ENCODE results near the gene ANKS3. TPM values are rescaled to one million over a fixed set of nuclear protein-coding genes. Genes with fewer than 3 reads are reported as not detected.

The ANKS3 gene
- polyA plus RNA-seq, 1 of the 3 experiments (the other 2 are of a cell fraction): 42.2 TPM

- TF ChIP-seq USF2 (IDR thresholded peaks at IDR 0.05; ENCODE audit: borderline replicate concordance, low read depth, low read length) (no peak), RXRA (IDR thresholded peaks at IDR 0.05; ENCODE audit: borderline replicate concordance, low read depth) (no peak)
Measured at GRCh38 chr16:4690946-4691665, 43.0 kb downstream of the ANKS3 start (continued).

- peaks cover 11% of the 10 kb centered on the region; the same call in 1 of the 2 replicates for H3K79me2 ChIP-seq (ENCODE audit: insufficient read depth)
Measured at GRCh38 chr16:4689864-4690704, 44.0 kb downstream of the ANKS3 start.

More at GRCh38 chr16:4689864-4690704, 44.0 kb downstream of the ANKS3 start:
- Histone ChIP-seq H3K9me3 (no peaks in the 10 kb centered on the region), H3K36me3 (replicated peaks in 1 of 2; ENCODE audit: control insufficient read depth in 1 of 2, insufficient read depth in 2 of 2, low read length in 1 of 2) (peaks cover 0 to 26% of the 10 kb centered on the region in 2 experiments), H3K9me2 (no peaks in the 10 kb centered on the region), H4K20me1 (ENCODE audit: insufficient read depth) (no peaks in the 10 kb centered on the region), H3K27me3 (ENCODE audit: insufficient read depth) (no peaks in the 10 kb centered on the region), H3K4me2 (no peak overlapping the region), H3K9ac (no peak overlapping the region), H3K4me3 (ENCODE audit: low read depth in 2 of 2, low read length in 1 of 2) (no peak overlapping the region), H2AFZ (ENCODE audit: low read depth) (no peak overlapping the region), H3F3A (replicated peaks; ENCODE audit: insufficient read depth) (peaks cover 3% of the 10 kb centered on the region), H3K4me1 (ENCODE audit: control insufficient read depth in 1 of 2, insufficient read depth in 2 of 2, low read depth in 1 of 2, low read length in 1 of 2) (peaks cover 0 to 20% of the 10 kb centered on the region in 2 experiments; a peak in 1 of 4 replicates), H3K27ac (ENCODE audit: low read depth in 2 of 2, low read length in 1 of 2) (no peak overlapping the region)
- DNase-seq: peak; percentile 4
- ChIA-PET POLR2A (no interaction called here), CTCF (no interaction called here)
- TF ChIP-seq RAD21 (IDR thresholded peaks at IDR 0.05; ENCODE audit: low read length) (no peak), CHD2 (IDR thresholded peaks at IDR 0.05; ENCODE audit: low read length, partially characterized antibody) (no peak), RCOR1 (IDR thresholded peaks at IDR 0.05; ENCODE audit: low read length) (no peak), SIN3A (IDR thresholded peaks at IDR 0.05; ENCODE audit: borderline replicate concordance, low read depth, low read length) (no peak), EZH2phosphoT487 (IDR thresholded peaks at IDR 0.05; ENCODE audit: borderline replicate concordance, low read depth) (no peak), REST (IDR thresholded peaks at IDR 0.05; ENCODE audit: low read depth, low read length) (no peak), USF1 (IDR thresholded peaks at IDR 0.05; ENCODE audit: borderline replicate concordance, low read depth) (no peak), GABPA (IDR thresholded peaks at IDR 0.05; ENCODE audit: low read depth) (no peak), MAX (IDR thresholded peaks at IDR 0.05; ENCODE audit: low read depth) (no peak), CTCF (IDR thresholded peaks at IDR 0.05) (no peak)
- 94% methylated on average over 25 of the region's 31 CpGs for WGBS (ENCODE audit: low lambda C conversion rate)
